ENCODE measurements around the gene TYRO3. TPM values are rescaled to one million over a fixed set of nuclear protein-coding genes. Genes with fewer than 3 reads are reported as not detected.

The TYRO3 gene
- total and polyA plus RNA-seq, 12 donors: 1.2 to 9.6 (median 3.2) TPM

GRCh38 chr15:41544650-41545015 is 14.4 kb upstream of the TYRO3 start:
- H3K4me1 ChIP-seq: peaks cover 0 to 17% (median 8%) of the 10 kb centered on the region in 9 donors
- DNase-seq (peak in 1 of 2 donors; percentile 24), ATAC-seq (peak in 7 of 8 donors; percentile 14 to 56 (median 25))
- H3K36me3 ChIP-seq: no peaks in the 10 kb centered on the region
- peak overlapping the region; percentile 68 to 93 (median 86) for H3K4me3 ChIP-seq
- no peaks in the 10 kb centered on the region for H3K27me3 ChIP-seq
- H3K27ac ChIP-seq: peak overlapping the region in 6 of 10 donors; percentile 78 to 91 (median 84)
- intact Hi-C loops (cut with DNase I): no loop called here
- TF ChIP-seq, protein P1, sequence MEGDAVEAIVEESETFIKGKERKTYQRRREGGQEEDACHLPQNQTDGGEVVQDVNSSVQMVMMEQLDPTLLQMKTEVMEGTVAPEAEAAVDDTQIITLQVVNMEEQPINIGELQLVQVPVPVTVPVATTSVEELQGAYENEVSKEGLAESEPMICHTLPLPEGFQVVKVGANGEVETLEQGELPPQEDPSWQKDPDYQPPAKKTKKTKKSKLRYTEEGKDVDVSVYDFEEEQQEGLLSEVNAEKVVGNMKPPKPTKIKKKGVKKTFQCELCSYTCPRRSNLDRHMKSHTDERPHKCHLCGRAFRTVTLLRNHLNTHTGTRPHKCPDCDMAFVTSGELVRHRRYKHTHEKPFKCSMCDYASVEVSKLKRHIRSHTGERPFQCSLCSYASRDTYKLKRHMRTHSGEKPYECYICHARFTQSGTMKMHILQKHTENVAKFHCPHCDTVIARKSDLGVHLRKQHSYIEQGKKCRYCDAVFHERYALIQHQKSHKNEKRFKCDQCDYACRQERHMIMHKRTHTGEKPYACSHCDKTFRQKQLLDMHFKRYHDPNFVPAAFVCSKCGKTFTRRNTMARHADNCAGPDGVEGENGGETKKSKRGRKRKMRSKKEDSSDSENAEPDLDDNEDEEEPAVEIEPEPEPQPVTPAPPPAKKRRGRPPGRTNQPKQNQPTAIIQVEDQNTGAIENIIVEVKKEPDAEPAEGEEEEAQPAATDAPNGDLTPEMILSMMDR (IDR thresholded peaks at IDR 0.05): no peak
- 69 to 73% methylated on average over 10 to 15 of the region's 15 CpGs for WGBS, 2 donors
- H3K9me3 ChIP-seq: no peaks in the 10 kb centered on the region

- no peaks in the 10 kb centered on the region for H3K9me3 ChIP-seq
- intact Hi-C loops (cut with DNase I): no loop called here
- no peak overlapping the region for H3K4me3 ChIP-seq
- TF ChIP-seq, protein P1 (IDR thresholded peaks at IDR 0.05): no peak
- DNase-seq: no peak
- ATAC-seq: no peak
- WGBS, 2 donors: 96% methylated on average over 3 of the region's 3 CpGs
- no peak overlapping the region for H3K27ac ChIP-seq
- H3K27me3 ChIP-seq: no peaks in the 10 kb centered on the region
- peaks cover 0 to 17% (median 8%) of the 10 kb centered on the region in 9 donors for H3K4me1 ChIP-seq
- no peaks in the 10 kb centered on the region for H3K36me3 ChIP-seq
Measured at GRCh38 chr15:41545218-41545617, 13.8 kb upstream of the TYRO3 start.

DNA sequence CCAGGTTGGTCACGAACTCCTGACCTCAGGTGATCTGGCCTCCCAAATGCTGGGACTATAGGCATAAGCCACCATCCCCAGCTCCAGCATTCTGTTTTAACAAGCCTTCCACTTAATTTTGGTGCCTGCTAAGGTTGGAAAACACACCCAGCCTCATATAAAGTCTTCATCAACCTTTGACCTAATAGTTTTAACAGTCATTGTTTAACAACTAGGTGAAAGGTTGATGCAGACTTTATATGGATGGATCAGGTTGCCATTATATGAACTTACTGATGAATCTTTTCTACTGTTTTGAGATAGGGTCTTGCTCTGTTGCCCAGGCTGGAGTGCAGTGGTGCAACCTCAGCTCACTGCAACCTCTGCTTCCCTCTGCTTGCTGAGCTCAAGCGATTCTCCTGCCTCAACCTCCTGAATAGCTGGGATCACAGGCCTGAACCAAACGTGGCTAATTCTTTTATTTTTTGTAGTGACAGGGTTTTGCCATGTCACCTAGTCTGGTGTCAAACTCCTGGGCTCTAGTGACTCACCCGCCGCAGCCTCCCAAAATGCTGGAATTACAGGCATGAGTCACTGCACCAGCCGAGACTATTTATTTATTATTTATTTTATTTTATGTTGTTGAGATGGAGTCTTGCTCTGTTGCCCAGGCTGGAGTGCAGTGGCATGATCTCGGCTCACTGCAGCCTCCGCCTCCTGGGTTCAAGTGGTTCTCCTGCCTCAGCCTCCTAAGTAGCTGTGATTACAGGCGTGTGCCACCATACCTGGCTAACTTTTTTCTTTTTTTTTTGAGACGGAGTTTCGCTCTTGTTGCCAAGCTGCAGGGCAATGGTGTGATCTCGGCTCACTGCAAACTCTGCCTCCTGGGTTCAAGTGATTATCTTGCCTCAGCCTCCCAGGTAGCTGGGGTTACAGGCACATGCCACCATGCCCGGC is 11.9 kb upstream of the TYRO3 start:
- 85 to 88% methylated on average over 13 of the region's 13 CpGs for WGBS, 2 donors
- Histone ChIP-seq H3K4me1 (peaks cover 0 to 17% (median 8%) of the 10 kb centered on the region in 9 donors), H3K4me3 (no peak overlapping the region), H3K36me3 (no peaks in the 10 kb centered on the region), H3K27ac (no peak overlapping the region), H3K27me3 (no peaks in the 10 kb centered on the region), H3K9me3 (no peaks in the 10 kb centered on the region)
- no peak for DNase-seq
- intact Hi-C loops (cut with DNase I): no loop called here
- ATAC-seq: no peak
- TF ChIP-seq, protein P1 (IDR thresholded peaks at IDR 0.05): no peak

DNA sequence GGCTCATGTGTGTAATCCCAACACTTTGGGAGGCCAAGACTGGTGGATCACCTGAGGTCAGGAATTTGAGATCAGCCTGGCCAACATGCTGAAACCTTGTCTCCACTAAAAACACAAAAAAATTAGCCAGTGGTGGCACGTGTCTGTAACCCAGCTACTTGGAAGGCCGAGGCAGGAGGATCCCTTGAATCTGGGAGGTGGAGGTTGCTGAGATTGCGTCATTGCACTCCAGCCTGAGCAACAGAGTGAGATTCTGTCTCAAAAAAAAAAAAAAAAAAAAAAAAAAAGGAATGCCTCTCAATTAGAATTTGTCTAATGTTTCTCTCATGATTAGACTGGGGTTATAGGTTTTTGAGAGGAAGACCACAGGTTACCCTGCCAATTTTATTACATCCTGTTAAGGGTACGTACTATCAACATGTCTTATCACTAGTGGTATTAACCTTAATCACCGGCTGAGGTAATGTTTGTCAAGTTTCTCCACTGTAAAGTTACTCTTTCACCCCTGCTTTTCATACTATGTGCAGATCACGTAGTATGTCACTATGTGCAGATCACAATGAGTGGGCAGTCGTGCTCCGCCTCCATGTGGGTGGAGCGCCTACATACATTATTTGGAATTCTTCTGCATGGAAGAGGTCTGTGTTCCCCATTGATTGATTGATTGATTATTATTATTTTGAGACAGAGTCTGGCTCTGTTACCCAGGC is 8.8 kb upstream of the TYRO3 start:
- Histone ChIP-seq H3K27me3 (no peaks in the 10 kb centered on the region), H3K4me1 (peaks cover 0 to 16% (median 7%) of the 10 kb centered on the region in 9 donors), H3K36me3 (no peaks in the 10 kb centered on the region), H3K4me3 (no peak overlapping the region), H3K9me3 (no peaks in the 10 kb centered on the region), H3K27ac (no peak overlapping the region)
- TF ChIP-seq, protein P1 (IDR thresholded peaks at IDR 0.05): no peak
- ATAC-seq (no peak), DNase-seq (no peak)
- 88 to 89% methylated on average over 9 of the region's 9 CpGs for WGBS, 2 donors
- intact Hi-C loops (cut with DNase I): loop anchor here in 3 of 10 donors (10.0 kb wide), 2 partner anchors 55 to 265 kb away; partner anchors contain the start of gene ITPKA (in 1 of the 3)

All from heart right ventricle (tissue), 16 donors.